HG03196 (cell line): ENCODE measurements around the gene LPO.

Source experiments
- ATAC-seq: cut with Tn5 transposase; IDR thresholded peaks from one replicate; pipeline ENCODE4 v1.9.1; 2021; ENCODE audit not compliant: unreplicated experiment

The LPO gene

DNA sequence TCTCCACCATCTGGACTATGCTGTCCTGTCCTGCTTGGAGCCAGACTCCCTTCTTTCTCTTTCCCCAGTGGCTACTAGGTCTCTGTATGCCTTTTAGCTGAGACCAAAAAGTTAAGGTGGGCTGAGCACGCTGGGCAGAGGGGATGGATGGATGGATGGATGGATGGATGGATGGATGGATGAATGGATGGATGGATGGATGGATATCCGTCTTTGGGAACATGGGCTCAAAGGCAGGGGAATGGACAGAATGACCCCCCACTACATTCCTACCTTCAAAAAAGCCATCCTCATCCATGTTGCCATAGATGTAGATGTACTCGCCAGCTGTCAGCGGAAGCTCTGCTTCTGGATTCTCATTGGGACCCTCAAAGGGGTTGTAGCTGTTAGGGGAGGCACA, 77.4 kb downstream of the LPO start:
- ATAC-seq, result no peak

DNA sequence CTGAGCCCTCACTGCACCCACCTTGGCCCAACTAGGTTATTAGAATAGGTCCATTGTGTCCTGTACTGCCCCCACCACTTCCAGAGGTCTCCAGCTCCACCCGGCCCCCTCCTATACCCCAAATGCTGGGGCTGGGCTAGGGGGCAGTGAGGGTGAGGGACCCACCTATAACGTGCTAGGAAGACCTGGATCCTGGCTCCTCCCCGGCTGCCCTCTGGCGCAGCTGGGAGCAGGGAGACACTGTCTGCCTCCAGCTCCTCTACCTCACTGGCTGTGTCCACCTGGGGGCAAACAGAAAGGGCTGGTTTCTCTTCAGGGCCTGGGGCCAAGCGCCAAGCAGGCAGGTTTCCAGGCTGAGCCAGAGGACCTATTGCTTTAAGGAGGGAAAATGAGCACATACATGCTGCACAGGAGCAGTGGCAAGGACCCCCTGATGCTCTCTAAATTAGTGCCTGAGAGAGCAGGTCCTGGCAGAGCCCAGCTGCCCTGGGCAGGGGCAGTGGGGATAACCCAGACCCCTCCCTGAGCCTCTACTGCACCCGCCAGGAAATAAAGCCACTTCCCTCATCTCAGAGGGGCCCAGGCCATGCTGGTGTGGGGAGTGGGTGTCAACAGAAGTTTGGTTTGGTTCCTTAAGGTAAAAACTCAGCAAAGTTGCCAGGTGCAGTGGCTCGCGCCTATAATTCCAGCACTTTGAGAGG, 78.0 kb downstream of the LPO start:
- ATAC-seq, result no peak

DNA sequence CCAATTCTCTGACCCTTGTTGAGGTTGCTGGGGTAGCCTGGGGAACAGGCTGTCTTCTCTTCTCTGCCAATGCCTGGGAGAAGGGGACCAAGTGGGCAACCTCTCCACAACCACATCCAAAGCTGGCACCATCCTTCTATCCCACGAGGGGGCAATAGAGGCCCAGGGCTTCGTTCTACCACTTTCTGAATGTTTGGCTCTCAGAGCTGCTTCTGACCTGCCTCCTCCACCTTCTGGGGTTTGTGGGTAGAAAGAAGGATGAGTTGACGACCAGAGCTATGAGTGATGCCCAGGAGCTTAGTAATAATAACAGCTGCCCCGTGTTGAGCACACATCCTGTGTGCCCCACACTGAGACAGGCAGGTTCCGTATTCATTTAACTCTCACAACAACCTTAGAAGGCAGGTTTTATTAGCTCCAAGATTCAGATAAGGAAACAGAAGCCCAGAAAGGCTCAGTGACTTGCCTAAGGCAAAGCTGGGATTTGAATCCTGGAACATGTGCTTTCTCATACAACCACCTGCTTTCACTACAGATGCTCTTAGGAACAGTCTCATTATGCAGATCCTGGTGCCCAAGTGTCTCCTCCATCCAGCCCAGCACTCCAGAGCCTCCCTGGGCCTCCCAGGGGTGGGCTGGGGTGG, 79.2 kb downstream of the LPO start:
- ATAC-seq, result no peak

DNA sequence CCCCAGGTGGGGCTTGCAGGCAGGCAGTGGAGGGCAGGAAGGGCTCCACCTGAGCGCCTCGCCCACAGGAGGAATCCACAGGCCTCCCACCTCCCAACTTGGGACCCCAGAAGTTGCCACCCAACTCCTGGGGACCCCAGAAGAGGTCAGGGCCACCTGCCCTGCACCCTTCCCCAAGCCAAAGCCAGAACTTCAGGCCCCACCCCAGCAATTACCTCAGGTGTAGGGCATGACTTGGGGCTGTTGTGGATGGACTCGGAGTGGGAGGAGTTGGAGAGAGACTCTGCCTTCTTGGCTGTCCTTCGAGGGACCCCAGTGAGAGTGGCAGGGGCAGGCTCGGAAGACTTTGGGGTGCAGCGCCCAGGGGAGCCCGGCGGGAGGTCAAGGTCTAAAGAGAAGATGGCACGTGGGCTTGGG, 79.7 kb downstream of the LPO start:
- ATAC-seq, result no peak
